ENCODE results near the gene LPAR5. TPM values are rescaled to one million over a fixed set of nuclear protein-coding genes. Genes with fewer than 3 reads are reported as not detected.

The LPAR5 gene
- 7.5 TPM for total RNA-seq
- long read RNA-seq, partial matches to known transcripts, result 0 of 5 reads
- long read RNA-seq, other reads (novel, unspliced or antisense), result 3 of 5 reads

DNA sequence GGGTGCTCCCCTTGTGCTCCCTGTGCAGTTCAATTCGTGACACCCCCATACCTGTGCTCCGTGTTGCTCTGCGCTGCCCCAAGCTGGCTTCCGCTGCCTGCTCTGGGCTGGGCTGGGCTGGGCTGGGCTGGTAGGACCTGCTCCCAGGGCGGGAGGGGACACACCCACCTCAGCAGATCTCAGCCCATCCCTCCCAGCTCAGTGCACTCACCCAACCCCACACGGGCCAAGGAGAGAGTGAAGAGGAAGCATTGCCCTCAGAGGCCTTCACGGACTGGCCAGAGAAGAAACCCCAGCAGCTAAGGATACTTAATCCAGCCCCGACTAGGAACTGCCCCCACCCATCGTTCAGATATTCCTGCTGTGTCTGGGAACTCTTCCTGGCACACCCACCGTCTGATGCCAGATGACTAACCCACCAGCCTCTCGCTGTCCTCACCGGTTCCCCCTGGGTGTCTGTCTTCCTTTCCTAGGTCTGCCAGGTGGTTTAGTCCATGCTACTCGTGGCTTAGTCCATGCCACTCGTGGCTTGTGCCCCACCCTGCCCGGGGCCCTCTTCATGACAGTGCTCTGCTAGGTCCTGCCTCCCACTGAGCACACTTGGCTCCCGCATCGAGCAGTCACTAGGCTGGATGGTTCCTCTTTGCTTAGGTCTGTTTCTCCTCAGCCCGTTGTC is at the start of gene LPAR5:
Gene LPAR5, minus strand, starts transcription at position 104 of the 676 bp plus-strand sequence. CDS start 14,711 bp downstream, outside the sequence.
- ATAC-seq (peak; percentile 53), DNase-seq (ENCODE audit: missing footprints) (no peak)
- intact Hi-C loops (cut with DNase I), result no loop called here

GRCh38 chr12:6684609-6685008 is 48.9 kb upstream of the LPAR5 start:
- DNase-seq (ENCODE audit: missing footprints) (no peak), ATAC-seq (no peak)
- intact Hi-C loops (cut with DNase I), result no loop called here

DNA sequence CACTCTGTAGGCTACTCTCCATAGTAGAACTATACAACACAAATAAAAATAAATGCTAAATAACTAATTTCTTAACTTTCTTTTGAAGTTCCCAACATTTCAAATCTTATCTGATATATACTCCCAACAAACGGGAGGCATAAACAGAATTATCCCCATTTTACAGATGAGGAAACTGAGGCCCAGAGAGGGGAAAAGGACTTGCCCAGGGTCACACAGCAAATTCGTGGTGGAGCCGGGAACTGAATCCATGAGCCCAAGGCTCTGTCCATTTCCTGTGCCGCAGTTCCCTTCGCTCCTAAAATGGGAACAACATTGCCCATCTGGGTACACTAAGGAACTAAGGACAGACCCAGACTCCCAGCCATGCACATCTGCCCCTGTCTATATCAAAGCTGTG is 41.2 kb upstream of the LPAR5 start:
- ATAC-seq (no peak), DNase-seq (ENCODE audit: missing footprints) (no peak)
- intact Hi-C loops (cut with DNase I), result no loop called here

GRCh38 chr12:6672143-6672542 is 36.4 kb upstream of the LPAR5 start:
- no peak for ATAC-seq

DNA sequence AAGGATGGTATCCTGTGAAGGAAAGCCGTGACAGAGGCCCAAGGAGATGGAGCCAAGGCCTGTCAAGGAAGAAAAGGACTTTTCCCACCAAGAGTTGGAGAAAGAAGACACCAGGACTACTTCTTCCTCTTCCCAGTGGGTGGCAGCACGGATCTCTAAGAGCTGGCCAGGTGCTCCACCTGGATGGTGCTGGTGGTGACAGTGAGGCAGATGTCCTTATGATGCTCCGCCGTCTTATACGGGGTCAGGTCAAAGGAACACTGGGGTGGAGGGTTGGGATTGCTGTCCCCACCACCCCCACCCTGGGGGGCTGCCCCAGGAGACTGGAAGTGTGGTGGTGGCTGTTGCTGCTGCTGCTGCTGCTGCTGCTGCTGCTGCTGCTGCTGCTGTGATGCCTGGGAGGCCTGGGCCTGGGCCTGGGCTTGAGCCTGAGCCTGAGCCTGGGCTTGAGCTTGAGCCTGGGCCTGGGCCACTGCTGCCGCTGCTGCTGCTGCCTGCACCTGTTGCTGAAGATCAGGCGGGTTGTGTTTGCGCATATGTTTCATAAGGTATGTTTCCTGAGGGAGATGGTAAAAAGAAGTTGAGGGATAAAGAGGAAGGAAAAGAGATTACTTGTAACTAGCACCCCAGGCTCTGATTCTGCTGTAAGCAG is 31.9 kb upstream of the LPAR5 start:
- DNase-seq (ENCODE audit: missing footprints) (no peak), ATAC-seq (no peak)
- intact Hi-C loops (cut with DNase I), result loop anchor here (10.0 kb wide), 1 partner anchor 57 kb away; the partner anchor contains the start of gene COPS7A

More at GRCh38 chr12:6672143-6672542, 36.4 kb upstream of the LPAR5 start:
- DNase-seq (ENCODE audit: missing footprints), result no peak
- intact Hi-C loops (cut with DNase I), result no loop called here

DNA sequence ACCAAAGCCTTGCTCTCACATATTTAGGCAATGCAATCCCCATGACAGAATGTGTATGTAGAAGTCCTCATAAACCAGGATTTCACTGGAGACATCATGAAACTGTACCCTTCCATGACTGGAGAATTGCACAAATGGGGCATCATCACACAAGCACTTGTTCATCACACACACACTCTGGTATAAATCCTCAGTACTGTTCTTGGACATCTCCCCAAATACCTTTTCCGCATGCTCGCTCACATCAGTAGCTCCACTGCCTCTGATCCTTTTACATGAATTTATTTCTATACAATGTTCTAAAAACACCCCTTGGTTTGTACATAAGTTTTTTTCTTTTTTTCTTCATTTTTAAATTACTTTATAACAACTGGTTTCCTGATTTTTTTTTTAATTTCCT is 30.5 kb upstream of the LPAR5 start:
- ATAC-seq, result no peak

DNA sequence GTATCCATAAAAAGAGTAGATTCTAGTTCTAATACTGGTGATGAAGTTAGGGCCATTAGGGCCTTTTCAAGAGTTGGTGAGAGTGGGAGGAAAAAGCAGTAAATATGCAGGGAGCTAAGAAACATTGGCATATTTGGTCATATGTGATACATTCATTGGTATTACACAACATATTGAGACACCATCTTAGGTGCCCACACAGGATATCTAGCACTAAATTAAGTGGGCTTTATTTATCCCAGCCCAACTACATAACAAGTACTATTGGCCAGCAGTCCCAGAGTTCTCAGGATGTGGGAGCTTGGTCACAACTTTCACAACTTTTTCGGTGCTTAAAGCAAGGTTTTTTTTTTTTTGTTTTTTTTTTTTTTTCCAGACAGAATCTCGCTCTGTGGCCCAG is 29.1 kb upstream of the LPAR5 start:
- intact Hi-C loops (cut with DNase I), result loop anchor here (5.0 to 10.0 kb wide), 2 partner anchors 48 to 60 kb away; partner anchors contain the start of gene COPS7A
- DNase-seq (ENCODE audit: missing footprints) (no peak), ATAC-seq (no peak)

More for the DNA sequence above, 30.5 kb upstream of the LPAR5 start:
- intact Hi-C loops (cut with DNase I), result loop anchor here (10.0 kb wide), 1 partner anchor 59 kb away; the partner anchor contains the start of gene COPS7A
- DNase-seq (ENCODE audit: missing footprints), result no peak

DNA sequence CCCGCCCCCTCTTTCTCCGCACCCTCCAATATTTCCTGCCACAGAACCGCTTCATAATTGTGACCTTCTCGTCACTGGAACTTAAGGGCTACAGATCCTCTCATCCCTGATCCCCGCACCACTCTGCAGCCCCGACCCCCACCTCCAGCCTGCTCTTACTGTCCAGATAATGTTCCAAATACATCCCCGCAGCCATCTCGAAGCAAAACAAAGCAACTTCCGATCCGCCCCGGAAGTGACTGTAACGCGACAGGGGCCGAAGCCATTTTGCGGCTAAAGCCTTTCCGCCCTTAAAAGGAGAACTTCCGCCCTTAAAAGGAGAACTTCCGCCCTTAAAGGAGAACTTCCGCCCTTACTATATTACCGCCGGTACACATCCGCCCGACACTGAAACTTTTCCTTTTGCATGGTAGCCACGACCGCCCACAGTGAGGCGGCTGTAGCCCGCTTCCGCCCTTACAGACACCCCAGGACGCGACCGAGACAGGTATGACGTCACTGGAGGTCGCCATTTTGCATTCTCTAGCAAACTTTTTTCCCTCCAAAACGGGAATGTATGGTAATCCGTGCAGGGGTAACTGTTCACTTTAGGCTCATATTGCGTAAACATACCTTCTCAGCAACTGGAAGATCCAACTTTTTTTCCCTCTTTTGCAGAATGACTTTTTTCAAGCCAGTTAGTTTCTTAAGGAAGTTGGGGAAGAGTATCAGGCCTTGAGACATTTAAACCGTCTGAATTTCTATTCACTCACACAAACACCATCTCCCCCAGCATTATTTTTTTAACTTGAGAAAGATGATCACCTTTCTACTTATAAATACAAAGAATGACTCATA is 27.4 kb upstream of the LPAR5 start, which contains the start of gene ING4:
Gene ING4, minus strand, starts transcription at position 214 of the 837 bp plus-strand sequence. Its CDS starts 18 bp downstream, at position 196.
- ATAC-seq (peak; percentile 100), DNase-seq (ENCODE audit: missing footprints) (peak; percentile 99)
- intact Hi-C loops (cut with DNase I), result loop anchor here (1.0 to 10.0 kb wide), 3 partner anchors 26 to 62 kb away; partner anchors contain the start of genes COPS7A and ZNF384

DNA sequence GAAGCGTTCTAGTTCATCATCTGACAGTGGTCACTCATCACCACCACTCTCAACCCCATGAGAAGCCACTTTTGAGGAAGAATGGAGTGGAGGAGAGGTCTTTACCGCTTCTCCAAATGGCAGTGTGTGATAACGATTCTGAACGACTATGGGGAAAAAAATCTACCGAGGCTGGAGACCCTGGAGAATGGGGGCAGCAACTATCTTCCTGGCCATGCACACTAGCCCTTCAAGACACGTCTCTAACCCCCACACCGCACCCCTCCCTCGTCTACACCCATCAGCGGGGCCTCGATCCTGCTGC is 26.8 kb upstream of the LPAR5 start:
- peak; percentile 38 for ATAC-seq
- no peak for DNase-seq (ENCODE audit: missing footprints)
- intact Hi-C loops (cut with DNase I), result loop anchor here (5.0 to 10.0 kb wide), 2 partner anchors 45 to 62 kb away; partner anchors contain the start of gene COPS7A

- ATAC-seq (peak; percentile 78), DNase-seq (ENCODE audit: missing footprints) (no peak)
- intact Hi-C loops (cut with DNase I), result no loop called here
Measured at GRCh38 chr12:6653987-6654386, 18.2 kb upstream of the LPAR5 start.

DNA sequence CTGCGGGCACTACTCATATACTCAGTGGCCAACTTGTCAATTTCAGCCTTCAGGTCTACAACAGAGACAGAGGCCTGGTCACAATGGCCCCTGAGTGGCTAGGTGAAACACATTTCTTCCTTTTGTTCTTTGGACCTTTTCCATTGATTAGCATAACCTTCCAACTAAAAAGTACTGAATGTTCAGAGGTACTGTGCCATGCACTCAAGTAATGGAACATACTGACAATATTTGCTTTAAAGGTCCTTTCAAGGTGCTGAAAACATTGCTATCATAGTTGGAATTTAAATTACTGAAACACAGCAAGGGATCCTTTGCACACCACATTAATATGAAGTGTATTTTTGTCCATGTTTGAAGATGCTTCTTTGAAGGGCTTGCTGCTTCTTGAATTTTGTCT is 17.6 kb upstream of the LPAR5 start:
- intact Hi-C loops (cut with DNase I), result no loop called here
- ATAC-seq (peak; percentile 35), DNase-seq (ENCODE audit: missing footprints) (no peak)

DNA sequence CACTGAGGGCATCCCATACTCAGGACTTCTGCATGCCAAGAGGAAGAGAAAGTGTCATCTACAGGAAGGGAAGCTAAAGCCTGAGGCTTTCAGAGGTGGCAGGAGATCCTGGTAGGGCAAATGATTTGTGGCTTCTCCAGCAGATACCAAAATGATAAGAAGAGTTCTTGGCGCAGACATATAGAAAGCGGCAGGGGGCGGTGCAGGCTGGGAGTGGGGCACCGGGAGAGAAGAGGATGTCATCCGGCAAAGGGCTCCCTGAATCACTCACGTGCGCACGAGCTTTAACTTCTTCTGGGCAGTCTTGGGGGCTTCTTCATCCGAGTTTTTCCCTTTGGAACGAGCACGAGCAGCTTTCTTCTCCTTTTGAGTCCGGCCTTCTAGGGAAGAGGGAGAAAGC is 16.6 kb upstream of the LPAR5 start:
- intact Hi-C loops (cut with DNase I), result no loop called here
- DNase-seq (ENCODE audit: missing footprints), result no peak

DNA sequence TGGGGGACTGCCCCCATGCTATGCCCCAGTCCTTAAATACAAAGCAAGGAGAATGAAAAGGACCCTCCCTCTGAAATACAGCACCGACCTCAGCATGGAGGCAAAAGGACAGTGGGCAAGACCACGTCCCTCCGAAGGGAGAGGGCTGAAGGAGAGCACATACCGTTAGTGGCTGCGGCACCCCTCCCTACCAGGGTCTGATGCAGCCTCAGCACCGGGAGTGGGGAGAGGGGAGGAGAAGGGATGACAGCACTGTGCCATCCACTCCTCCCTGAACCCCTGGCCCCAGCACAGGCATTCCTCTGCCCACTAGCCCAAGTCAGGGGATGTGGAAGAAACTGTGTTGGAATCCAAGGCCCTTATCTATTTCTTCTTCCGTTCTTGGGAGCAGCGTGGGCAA is 15.1 kb upstream of the LPAR5 start:
- intact Hi-C loops (cut with DNase I), result no loop called here
- ATAC-seq (no peak), DNase-seq (ENCODE audit: missing footprints) (no peak)

More for the DNA sequence above, 16.6 kb upstream of the LPAR5 start:
- no peak for ATAC-seq

GRCh38 chr12:6647083-6647604 is 11.4 kb upstream of the LPAR5 start, which contains the start of gene ACRBP:
Gene ACRBP (minus strand): TSS chr12:6647432. CDS start chr12:6647366, 66 bp downstream.
- intact Hi-C loops (cut with DNase I), result no loop called here
- peak; percentile 94 for DNase-seq (ENCODE audit: missing footprints)
- peak; percentile 95 for ATAC-seq

DNA sequence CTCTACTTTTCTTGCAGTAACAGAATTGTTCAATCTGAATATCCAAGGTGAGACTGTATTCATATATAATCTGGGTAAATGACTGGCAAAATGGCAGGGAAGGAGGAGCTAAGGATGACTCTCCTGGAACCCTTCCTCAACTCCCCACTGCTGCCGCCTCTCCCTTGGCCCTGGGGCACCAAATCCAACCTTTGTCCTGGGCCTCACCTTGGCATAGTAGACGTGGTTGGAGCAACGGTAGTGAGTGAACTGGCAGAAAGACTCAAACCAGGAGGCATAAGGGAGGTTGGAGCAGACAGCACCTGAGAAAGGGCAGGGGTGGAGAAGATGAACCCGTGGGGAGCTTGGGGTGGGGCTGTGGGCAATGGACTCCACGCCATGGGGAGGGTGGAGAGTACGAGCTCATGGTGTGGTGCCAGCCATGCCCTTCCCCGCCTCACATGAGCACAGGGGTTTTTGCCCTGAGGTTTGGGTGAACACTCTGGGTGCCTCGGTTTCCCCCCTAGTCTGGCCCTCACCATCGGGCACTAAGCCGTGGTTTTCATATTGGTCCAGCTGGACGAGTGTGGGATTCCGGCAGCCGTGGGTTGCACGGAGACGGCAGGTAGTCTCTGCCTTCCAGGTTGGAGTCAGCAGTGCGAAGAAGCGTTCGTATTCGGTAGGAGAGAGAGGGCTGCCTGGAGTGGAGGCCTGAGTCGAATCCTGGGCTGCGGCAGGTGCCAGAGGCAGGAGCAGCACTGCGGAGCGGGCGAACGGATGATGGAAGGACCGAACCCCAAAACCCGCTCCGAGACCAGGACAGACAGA is 10.7 kb upstream of the LPAR5 start:
- intact Hi-C loops (cut with DNase I), result no loop called here

DNA sequence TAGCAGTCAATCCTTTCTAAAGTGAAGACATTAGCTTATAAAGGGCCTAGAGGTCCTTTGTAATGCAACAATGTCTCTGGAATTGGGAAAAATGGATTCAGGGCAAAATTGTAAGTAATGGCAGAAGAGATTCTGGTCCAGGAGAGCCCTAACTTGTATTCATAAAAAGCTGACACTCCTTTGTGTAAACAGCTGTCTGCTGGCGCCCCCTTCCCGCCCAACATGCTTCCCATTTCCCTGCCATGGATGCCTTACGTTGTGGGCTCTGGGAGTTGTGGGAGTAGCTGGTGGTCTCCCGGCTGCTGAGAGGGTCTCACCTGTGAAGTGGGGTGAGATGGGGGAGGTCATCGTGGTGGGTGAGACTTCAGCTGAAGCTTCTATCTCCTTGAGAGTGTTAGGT is 9.1 kb upstream of the LPAR5 start:
- ATAC-seq (no peak), DNase-seq (ENCODE audit: missing footprints) (no peak)
- intact Hi-C loops (cut with DNase I), result no loop called here

More for the DNA sequence above, 10.7 kb upstream of the LPAR5 start:
- ATAC-seq (no peak), DNase-seq (ENCODE audit: missing footprints) (no peak)

DNA sequence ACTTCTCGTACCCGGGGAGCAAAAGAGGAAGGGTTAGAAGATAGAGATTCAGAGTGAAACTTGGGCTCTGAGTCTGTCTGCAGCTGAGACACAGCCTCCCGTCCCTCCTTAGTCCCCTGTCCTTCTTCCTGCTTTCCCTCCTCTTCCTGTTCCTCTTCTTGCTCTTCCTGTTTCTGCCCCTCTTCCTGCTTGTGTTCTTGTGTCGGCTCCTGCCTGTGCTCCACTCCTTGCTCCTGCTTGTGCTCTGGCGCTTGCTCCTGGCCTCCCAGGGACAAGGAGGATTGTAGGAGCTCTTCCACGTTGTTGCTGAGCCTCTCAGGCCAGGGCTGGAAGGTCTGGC is 8.5 kb upstream of the LPAR5 start:
- peak; percentile 48 for ATAC-seq
- no peak for DNase-seq (ENCODE audit: missing footprints)
- intact Hi-C loops (cut with DNase I), result no loop called here

Measured in Right ventricle myocardium inferior (tissue), 1 donor.